Type B pancreatic cell (in vitro differentiated cells): ENCODE measurements around the gene KYAT1. TPM values are rescaled to one million over a fixed set of nuclear protein-coding genes. Genes with fewer than 3 reads are reported as not detected.
"Not testable (repeated sequence)": the region's sequence is repeated elsewhere in the genome, so short reads cannot be mapped to it uniquely, and the experiment has no call there.

Source experiments
- DNase-seq: peaks from one replicate; pipeline ENCODE4 v3.0.0; 2021; ENCODE audit warnings: mixed read lengths; ENCODE audit not compliant: unreplicated experiment; ENCODE audit errors: extremely low spot score
- H3K27ac Mint-ChIP-seq: 2 replicates; pipeline ENCODE4 v1.8.0; 2021; ENCODE audit warnings: mild to moderate bottlenecking, mixed read lengths
- H3K27me3 Mint-ChIP-seq: 2 replicates; pipeline ENCODE4 v1.8.0; 2021; ENCODE audit warnings: mixed read lengths
- H3K36me3 Mint-ChIP-seq: 2 replicates; pipeline ENCODE4 v1.8.0; 2021; ENCODE audit warnings: mixed read lengths
- H3K4me1 Mint-ChIP-seq: one replicate; pipeline ENCODE4 v1.8.0; 2021; ENCODE audit warnings: mixed read lengths; ENCODE audit not compliant: unreplicated experiment
- H3K4me3 Mint-ChIP-seq: 2 replicates; pipeline ENCODE4 v1.8.0; 2021; ENCODE audit warnings: mild to moderate bottlenecking, mixed read lengths
- H3K9me3 Mint-ChIP-seq: 2 replicates; pipeline ENCODE4 v1.8.0; 2021; ENCODE audit warnings: mixed read lengths
- CTCF ChIP-seq: fragments of 200-600 bp; sonication (generic); conservative IDR thresholded peaks from 2 replicates; pipeline ENCODE4 v1.5.0; 2021; ENCODE audit warnings: antibody characterized with exemption, mild to moderate bottlenecking
- total RNA-seq: library from RNA; stranded (reverse); gene quantifications from 2 replicates; pipeline ENCODE4 v1.2.1, GENCODE V29; 2021; ENCODE audit warnings: low replicate concordance

The KYAT1 gene
- total RNA-seq, 1 donor from 2014 or later: 11.5 TPM

DNA sequence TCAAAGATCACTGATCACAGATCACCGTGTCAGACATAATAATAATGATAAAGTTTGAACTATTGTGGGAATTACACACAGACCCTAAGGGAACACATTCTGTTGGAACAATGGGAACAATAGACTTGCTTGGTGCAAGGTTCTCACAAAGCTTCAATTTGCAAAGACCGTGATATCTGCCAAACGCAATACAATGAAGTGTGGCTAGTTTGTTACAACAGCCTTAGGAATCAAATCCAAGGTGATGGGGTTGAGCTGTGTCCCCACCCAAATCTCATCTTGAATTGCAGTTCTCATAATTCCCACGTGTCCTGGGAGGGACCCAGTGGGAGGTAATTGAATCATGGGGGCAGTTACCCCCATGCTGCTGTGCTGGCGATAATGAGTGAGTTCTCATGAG is 20.8 kb downstream of the KYAT1 start:
- H3K4me3 Mint-ChIP-seq: no peak overlapping the region
- H3K27me3 Mint-ChIP-seq: no peaks in the 10 kb centered on the region
- DNase-seq: no peak
- H3K36me3 Mint-ChIP-seq: no peaks in the 10 kb centered on the region
- TF ChIP-seq CTCF: no peak
- H3K27ac Mint-ChIP-seq: peak overlapping the region; percentile 76
- no peaks in the 10 kb centered on the region for H3K9me3 Mint-ChIP-seq
- H3K4me1 Mint-ChIP-seq: peaks cover 5% of the 10 kb centered on the region

GRCh38 chr9:128858476-128858875 is 23.3 kb downstream of the KYAT1 start:
- not testable (repeated sequence) for H3K4me1 Mint-ChIP-seq, H3K27ac Mint-ChIP-seq, H3K9me3 Mint-ChIP-seq, H3K4me3 Mint-ChIP-seq, H3K36me3 Mint-ChIP-seq, H3K27me3 Mint-ChIP-seq, DNase-seq

GRCh38 chr9:128854454-128854853 is 27.3 kb downstream of the KYAT1 start:
- DNase-seq, H3K36me3 Mint-ChIP-seq, H3K9me3 Mint-ChIP-seq, H3K27me3 Mint-ChIP-seq, H3K27ac Mint-ChIP-seq, H3K4me1 Mint-ChIP-seq, H3K4me3 Mint-ChIP-seq: not testable (repeated sequence)

DNA sequence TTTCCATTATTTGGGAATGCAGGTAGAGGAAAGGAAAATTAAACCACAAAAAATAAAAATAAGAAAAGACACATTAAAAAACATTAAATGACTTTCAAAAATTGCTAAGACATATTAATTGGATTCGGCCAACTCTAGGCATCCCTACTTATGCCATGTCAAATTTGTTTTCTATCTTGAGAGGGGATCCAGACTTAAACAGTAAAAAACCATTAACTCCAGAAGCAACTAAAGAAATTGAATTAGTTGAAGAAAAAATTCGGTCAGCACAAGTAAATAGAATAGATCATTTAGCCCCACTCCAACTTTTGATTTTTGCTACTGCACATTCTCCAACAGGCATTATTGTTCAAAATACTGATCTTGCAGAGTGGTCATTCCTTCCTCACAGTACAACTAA is 29.1 kb downstream of the KYAT1 start:
- not testable (repeated sequence) for H3K4me1 Mint-ChIP-seq, H3K27ac Mint-ChIP-seq, H3K9me3 Mint-ChIP-seq, DNase-seq, H3K4me3 Mint-ChIP-seq, H3K36me3 Mint-ChIP-seq, H3K27me3 Mint-ChIP-seq

GRCh38 chr9:128851779-128852600 is 29.8 kb downstream of the KYAT1 start:
- not testable (repeated sequence) for H3K36me3 Mint-ChIP-seq, H3K4me3 Mint-ChIP-seq, H3K27me3 Mint-ChIP-seq, DNase-seq, H3K9me3 Mint-ChIP-seq, H3K27ac Mint-ChIP-seq, H3K4me1 Mint-ChIP-seq
- TF ChIP-seq CTCF: peak; percentile 71

GRCh38 chr9:128851024-128851423 is 30.7 kb downstream of the KYAT1 start:
- not testable (repeated sequence) for H3K9me3 Mint-ChIP-seq, H3K4me3 Mint-ChIP-seq, H3K27me3 Mint-ChIP-seq, H3K27ac Mint-ChIP-seq, DNase-seq, H3K36me3 Mint-ChIP-seq, H3K4me1 Mint-ChIP-seq

DNA sequence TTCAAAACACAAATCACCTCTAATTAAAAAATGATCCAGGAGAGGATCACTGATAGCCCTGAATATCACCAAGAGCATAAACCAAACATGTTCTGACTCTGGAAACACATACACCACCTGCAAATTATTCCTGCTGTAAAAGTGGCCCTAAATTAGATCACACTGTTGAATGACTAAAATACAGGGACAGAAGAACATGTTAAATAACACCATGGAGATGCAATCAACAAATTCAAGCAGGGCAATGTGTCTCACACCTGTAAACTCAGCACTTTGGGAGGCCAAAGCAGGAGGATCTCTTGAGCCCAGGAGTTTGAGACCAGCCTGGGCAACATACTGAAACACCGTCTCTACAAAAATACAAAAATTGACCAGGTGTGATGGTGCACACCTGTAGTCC is 33.9 kb downstream of the KYAT1 start:
- peaks cover 8% of the 10 kb centered on the region for H3K9me3 Mint-ChIP-seq
- H3K36me3 Mint-ChIP-seq: peaks cover 7% of the 10 kb centered on the region
- H3K4me3 Mint-ChIP-seq: no peak overlapping the region
- peaks cover 5% of the 10 kb centered on the region for H3K4me1 Mint-ChIP-seq
- no peak overlapping the region for H3K27ac Mint-ChIP-seq
- H3K27me3 Mint-ChIP-seq: no peaks in the 10 kb centered on the region
- DNase-seq: no peak
- TF ChIP-seq CTCF: no peak

- H3K36me3 Mint-ChIP-seq: peaks cover 7% of the 10 kb centered on the region
- no peak for DNase-seq
- H3K27ac Mint-ChIP-seq: no peak overlapping the region
- no peaks in the 10 kb centered on the region for H3K27me3 Mint-ChIP-seq
- no peak overlapping the region for H3K4me3 Mint-ChIP-seq
- peaks cover 8% of the 10 kb centered on the region for H3K9me3 Mint-ChIP-seq
- no peak for TF ChIP-seq CTCF
- H3K4me1 Mint-ChIP-seq: peaks cover 5% of the 10 kb centered on the region
Observed at GRCh38 chr9:128846680-128847030, 35.1 kb downstream of the KYAT1 start.
